Mesodermal cell (in vitro differentiated cells): ENCODE results near the gene ELL.

Source experiments
- H3K27ac ChIP-seq: 2 replicates; pipeline ENCODE4 v1.7.0; 2013; ENCODE audit warnings: mild to moderate bottlenecking, low read depth, low read length, moderate library complexity; ENCODE audit not compliant: severe bottlenecking
- H3K36me3 ChIP-seq: 2 replicates; pipeline ENCODE4 v1.7.1; 2013; ENCODE audit warnings: mild to moderate bottlenecking, low read length, moderate library complexity; ENCODE audit not compliant: control insufficient read depth, insufficient read depth
- H3K4me1 ChIP-seq: one replicate; pipeline ENCODE4 v1.7.1; 2013; ENCODE audit warnings: mild to moderate bottlenecking, low read length; ENCODE audit not compliant: insufficient read depth, control insufficient read depth, poor library complexity, severe bottlenecking
- H3K4me3 ChIP-seq: 2 replicates; pipeline ENCODE4 v1.7.0; 2013; ENCODE audit warnings: low read length, control low read depth, mild to moderate bottlenecking; ENCODE audit not compliant: insufficient read depth, poor library complexity, severe bottlenecking; ENCODE audit errors: extremely low read depth
- H3K9me3 ChIP-seq: 2 replicates; pipeline ENCODE4 v1.7.1; 2013; ENCODE audit warnings: mild to moderate bottlenecking, low read length, moderate library complexity; ENCODE audit not compliant: control insufficient read depth
- WGBS, 2 experiments: methylation state at CpG; one replicate each; pipeline ENCODE4 v1.1.5; 2013; ENCODE audit warnings: missing lambda C conversion rate in 2 of 2; ENCODE audit not compliant: insufficient coverage in 2 of 2; 5-methylcytosine and 5-hydroxymethylcytosine counted together

Gene ELL

GRCh38 chr19:18488403-18488723, 33.5 kb downstream of the ELL start:
- whole genome bisulfite sequencing, 2 experiments, result 90 to 96% methylated on average over 6 of the region's 6 CpGs
- Histone ChIP-seq H3K36me3 (no peaks in the 10 kb centered on the region), H3K9me3 (no peaks in the 10 kb centered on the region), H3K4me3 (no peak overlapping the region), H3K4me1 (peaks cover 14% of the 10 kb centered on the region), H3K27ac (no peak overlapping the region)

- Histone ChIP-seq H3K36me3 (no peaks in the 10 kb centered on the region), H3K9me3 (no peaks in the 10 kb centered on the region), H3K4me1 (peaks cover 14% of the 10 kb centered on the region), H3K27ac (no peak overlapping the region), H3K4me3 (no peak overlapping the region)
- WGBS, 2 experiments, result 94 to 96% methylated on average over 15 to 16 of the region's 17 CpGs
Measured at GRCh38 chr19:18487576-18488402, 34.1 kb downstream of the ELL start.

GRCh38 chr19:18486746-18487145, 35.1 kb downstream of the ELL start:
- peaks cover 3% of the 10 kb centered on the region for H3K9me3 ChIP-seq
- peaks cover 17% of the 10 kb centered on the region for H3K4me1 ChIP-seq
- no peak overlapping the region for H3K4me3 ChIP-seq
- 94 to 96% methylated on average over 8 of the region's 8 CpGs for WGBS, 2 experiments
- H3K27ac ChIP-seq, result no peak overlapping the region
- H3K36me3 ChIP-seq, result no peaks in the 10 kb centered on the region

GRCh38 chr19:18484992-18485391, 36.9 kb downstream of the ELL start:
- Histone ChIP-seq H3K4me1 (peaks cover 23% of the 10 kb centered on the region), H3K36me3 (no peaks in the 10 kb centered on the region), H3K9me3 (peaks cover 5% of the 10 kb centered on the region), H3K27ac (no peak overlapping the region), H3K4me3 (no peak overlapping the region)
- 81 to 90% methylated on average over 4 to 5 of the region's 5 CpGs for WGBS, 2 experiments

- H3K27ac ChIP-seq, result no peak overlapping the region
- WGBS, 2 experiments, result 92 to 95% methylated on average over 6 to 9 of the region's 12 CpGs
- H3K4me1 ChIP-seq, result peaks cover 26% of the 10 kb centered on the region
- peaks cover 5% of the 10 kb centered on the region for H3K9me3 ChIP-seq
- H3K36me3 ChIP-seq, result no peaks in the 10 kb centered on the region
- H3K4me3 ChIP-seq, result no peak overlapping the region
Measured at GRCh38 chr19:18483119-18483890, 38.6 kb downstream of the ELL start.

GRCh38 chr19:18481505-18482222, 40.2 kb downstream of the ELL start:
- H3K4me3 ChIP-seq, result no peak overlapping the region
- H3K4me1 ChIP-seq, result peaks cover 23% of the 10 kb centered on the region
- WGBS, 2 experiments, result 91 to 96% methylated on average over 9 to 10 of the region's 12 CpGs
- no peaks in the 10 kb centered on the region for H3K36me3 ChIP-seq
- no peak overlapping the region for H3K27ac ChIP-seq
- H3K9me3 ChIP-seq, result peaks cover 5% of the 10 kb centered on the region

GRCh38 chr19:18480006-18480691, 41.7 kb downstream of the ELL start:
- peak overlapping the region; percentile 16 for H3K27ac ChIP-seq
- H3K4me3 ChIP-seq, result no peak overlapping the region
- 87 to 92% methylated on average over 9 to 11 of the region's 13 CpGs for WGBS, 2 experiments
- peaks cover 5% of the 10 kb centered on the region for H3K9me3 ChIP-seq
- peaks cover 15% of the 10 kb centered on the region for H3K4me1 ChIP-seq
- no peaks in the 10 kb centered on the region for H3K36me3 ChIP-seq

GRCh38 chr19:18478545-18479311, 43.1 kb downstream of the ELL start:
- Histone ChIP-seq H3K4me1 (peaks cover 15% of the 10 kb centered on the region), H3K27ac (peak overlapping the region; percentile 29), H3K36me3 (no peaks in the 10 kb centered on the region), H3K9me3 (peaks cover 5% of the 10 kb centered on the region), H3K4me3 (no peak overlapping the region)
- 91 to 92% methylated on average over 11 to 12 of the region's 17 CpGs for WGBS, 2 experiments

- H3K36me3 ChIP-seq, result no peaks in the 10 kb centered on the region
- peaks cover 5% of the 10 kb centered on the region for H3K9me3 ChIP-seq
- 91 to 92% methylated on average over 8 of the region's 8 CpGs for WGBS, 2 experiments
- peaks cover 15% of the 10 kb centered on the region for H3K4me1 ChIP-seq
- H3K4me3 ChIP-seq, result no peak overlapping the region
- no peak overlapping the region for H3K27ac ChIP-seq
Measured at GRCh38 chr19:18477974-18478373, 43.9 kb downstream of the ELL start.
